NCI-H446 treated with DMSO at 0.1 percent for 48 hours (cell line): ENCODE results near the gene COL21A1.
A peak's percentile ranks its signal among the peaks of the same experiment; 100 is the strongest.
"Not testable (repeated sequence)": the region's sequence is repeated elsewhere in the genome, so short reads cannot be mapped to it uniquely, and the experiment has no call there.

Source experiments
- DNase-seq: peaks from one replicate; lab custom pipeline; 2025; lab: John Stamatoyannopoulos, UW

COL21A1 gene

DNA sequence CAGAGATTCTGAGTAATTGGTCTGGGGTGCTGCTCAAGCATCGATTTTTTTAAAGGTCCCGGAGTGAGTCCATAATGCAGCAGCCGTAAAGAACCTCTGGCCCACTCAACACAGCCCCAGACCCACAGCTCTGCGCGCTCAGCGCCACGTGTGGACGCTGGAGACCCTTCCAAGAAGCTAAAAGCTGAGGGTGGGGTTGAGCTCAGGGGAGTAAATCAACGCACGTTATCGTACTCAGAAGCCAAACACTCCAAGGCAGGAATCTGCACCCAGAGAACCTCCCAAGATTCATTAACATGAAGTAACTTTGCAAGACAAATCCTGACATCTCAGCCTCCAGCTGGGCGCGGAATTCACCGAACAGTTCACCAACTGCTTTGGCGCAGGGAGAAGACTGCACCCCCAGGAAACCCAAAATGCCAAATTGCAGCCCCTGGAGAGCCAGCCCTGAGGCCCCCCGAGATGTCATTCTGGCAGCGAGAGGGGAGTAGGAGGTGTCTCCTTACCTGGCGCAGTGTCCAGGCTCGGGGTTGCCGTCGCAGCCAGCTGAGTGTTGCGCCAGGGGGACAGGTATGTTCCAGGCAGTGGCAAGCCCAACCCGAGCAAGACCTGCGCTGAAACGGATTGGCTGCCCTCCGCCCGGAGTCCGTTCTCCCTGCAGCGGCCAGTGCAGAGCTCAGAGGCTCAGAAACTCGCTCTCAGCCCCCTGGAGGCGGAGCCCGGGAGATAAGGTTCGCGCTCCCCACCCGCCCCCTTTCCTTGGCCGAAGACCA, at the start of gene COL21A1:
Gene COL21A1, minus strand, starts transcription at position 700 of the 773 bp plus-strand sequence. CDS start 64,962 bp downstream, outside the sequence.
- DNase-seq = no peak

DNA sequence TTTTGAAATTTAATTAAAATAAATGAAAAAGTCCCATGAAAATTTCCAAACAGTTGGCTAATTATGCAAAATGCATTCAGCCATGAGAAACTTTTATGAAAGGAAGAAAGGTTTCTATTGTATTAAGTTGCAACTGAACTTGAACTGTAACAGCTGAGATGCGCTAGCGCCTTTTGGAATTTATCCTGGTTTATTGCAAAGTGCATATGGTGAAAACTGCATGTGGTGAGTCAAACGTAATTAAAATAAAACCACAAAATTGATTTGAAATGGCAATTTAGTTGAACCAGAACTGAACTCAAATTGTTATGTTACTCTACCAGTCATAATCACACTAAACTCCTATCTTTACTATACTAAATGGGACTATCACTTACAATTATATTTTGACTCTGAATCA, 46.4 kb upstream of the COL21A1 start:
- DNase-seq = no peak

DNA sequence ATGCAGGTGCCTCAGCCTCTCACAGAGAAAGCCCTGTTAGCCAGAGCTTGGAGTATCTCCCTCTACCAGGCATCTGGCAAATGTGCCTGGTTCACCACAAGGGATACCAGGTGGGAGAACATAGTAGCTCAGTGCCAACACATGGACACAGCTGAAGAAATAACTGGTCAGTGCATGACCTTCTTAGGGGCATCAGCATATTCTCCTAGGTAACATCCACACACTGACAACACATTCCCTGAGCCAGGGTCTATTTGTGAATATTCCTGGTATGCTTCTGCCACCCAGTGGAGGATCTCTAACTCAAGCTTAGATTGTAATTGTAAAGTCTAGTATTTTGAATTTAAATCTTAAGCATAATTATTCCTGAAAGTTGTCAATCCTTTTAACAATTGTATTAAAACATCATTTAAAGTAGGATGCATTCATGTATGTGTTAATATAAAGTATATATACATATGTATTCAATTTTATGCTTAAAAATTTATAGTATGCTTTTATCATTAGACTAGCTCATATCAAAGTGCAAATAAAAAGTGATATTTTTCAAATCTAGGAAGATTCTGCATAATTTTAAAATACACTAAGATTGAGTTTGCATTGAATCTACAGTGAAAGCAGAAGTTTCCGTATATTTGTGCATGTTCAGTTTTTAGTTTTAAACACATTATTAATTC, 45.3 kb upstream of the COL21A1 start:
- peak; percentile 34 for DNase-seq

DNA sequence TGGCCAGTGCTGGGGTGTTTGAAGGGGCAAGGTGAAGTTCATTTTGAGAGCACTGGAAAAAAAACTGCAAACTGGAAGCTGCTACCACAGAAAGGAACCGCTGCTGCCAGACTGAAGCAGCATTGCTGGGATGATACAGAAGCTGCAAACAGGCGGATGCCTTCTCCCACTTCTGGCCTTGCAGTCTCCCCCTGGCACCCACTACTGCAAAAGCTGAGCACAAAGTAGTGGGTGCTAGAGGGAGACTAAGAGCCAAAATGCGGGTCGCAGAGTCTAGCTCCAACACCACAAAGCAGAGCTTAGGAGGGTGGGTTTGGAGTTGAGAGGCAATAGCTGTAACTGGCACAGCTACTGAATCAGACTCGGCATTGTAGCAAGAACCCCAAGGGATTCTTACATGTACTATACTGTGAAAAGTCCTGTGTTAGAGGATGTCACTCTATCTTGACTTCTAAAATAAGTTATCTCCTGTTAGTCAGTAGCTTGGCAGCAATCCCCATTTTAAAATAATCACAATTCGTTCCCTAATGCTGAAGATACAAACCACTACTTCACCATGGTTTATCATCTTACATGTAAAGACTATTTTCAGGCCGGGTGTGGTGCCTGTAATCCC, 44.0 kb upstream of the COL21A1 start:
- DNase-seq = no peak

GRCh38 chr6:56289721-56290120, 42.3 kb upstream of the COL21A1 start:
- DNase-seq = no peak

DNA sequence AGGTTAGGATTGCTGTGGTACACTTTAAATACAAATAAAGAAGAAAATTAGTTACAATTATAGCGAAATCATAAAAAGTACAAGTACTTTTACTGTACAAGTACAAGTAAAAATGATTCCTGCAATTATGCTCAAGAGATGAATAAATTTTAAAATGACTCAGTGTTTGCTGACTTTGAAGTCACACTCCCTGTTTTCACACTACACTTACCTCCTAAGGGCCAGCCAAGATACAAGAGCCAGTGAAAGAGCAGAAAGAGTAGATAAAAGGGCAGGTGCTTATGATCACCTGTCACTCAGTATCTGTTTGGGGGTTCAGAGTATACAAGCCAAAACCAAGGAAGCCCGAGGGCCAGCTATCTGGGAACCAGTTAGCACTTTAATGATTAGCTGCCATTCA, 41.0 kb upstream of the COL21A1 start:
- DNase-seq = no peak

GRCh38 chr6:56282391-56282790, 35.0 kb upstream of the COL21A1 start:
- no peak for DNase-seq

DNA sequence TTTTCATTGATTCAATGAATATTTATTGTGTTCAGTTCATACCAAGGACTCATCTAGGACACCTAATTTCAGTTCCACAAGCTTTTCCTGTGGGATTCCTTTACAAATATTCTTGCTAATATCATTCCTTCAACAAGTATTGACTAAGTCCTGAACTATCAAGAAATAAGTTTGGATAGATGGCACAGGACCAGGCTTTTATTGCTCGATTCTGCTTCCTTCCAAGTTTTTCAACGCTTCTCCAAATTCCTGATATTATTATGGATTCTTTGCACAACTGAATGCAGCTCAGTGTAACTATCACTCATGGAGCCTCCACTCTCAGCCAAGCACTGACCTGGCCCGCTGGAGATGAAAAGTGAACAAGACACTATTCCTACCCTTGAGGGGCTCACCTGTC, 32.7 kb upstream of the COL21A1 start:
- DNase-seq = no peak

DNA sequence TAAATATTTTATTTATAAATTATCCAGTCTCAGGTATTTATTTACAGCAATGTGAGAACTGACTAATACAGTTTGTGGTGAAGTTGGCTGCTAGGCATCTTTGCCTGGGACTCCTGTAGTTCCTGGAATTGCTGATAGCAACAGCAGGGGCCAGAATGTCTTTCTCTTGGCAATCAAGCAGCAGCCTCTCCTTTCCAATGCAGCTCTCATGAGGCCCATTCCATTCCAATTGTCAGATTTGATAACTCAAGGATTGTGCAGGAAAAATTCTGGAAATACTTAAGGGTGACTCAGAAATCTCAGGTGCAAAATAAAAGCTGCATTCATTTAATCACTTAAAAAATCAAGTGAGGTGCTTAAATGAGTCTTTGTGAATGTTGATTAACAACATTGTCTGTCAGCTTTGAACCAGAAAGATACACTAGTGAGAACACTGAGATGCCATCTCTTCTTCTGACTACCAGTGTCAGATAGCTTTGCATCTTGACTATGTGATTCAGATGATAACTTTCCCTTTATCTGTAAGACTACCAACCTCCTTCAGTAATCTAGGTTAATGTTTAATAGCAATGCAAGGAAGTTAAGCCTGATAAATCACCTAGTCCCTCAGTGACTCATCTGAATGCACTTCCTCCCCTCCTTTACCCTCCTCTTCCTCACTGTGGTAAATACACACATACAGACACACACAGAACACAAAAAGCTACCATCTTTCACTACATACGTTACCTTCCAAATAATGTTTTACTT, 32.1 kb upstream of the COL21A1 start:
- DNase-seq = no peak

- DNase-seq = no peak
These were observed 30.8 kb upstream of the COL21A1 start for GRCh38 chr6:56278171-56278591.

DNA sequence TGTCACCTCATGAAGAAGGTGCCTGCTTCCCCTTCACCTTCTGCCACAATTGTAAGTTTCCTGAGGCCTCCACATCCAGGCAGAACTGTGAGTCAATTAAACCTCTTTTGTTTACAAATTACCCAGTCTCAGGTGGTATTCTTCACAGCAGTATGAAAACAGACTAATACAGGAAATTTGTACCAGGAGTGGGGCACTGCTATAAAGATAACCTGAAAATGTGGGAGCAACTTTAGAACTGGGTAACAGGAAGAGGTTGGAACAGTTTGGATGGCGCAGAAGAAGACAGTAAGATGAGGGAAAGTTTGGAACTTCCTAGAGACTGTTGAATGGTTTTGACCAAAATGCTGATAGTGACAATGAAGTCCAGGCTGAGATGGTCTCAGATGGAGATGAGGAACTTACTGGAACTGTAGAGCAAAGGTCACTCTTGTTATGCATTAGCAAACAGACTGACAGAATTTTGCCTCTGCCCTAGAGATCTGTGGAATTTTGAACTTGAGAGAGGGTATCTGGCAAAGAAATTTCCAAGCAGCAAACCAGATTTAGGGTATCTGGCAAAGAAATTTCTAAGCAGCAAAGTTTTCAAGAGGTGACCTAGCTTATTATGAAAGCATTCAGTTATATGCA, 23.5 kb upstream of the COL21A1 start:
- no peak for DNase-seq

DNA sequence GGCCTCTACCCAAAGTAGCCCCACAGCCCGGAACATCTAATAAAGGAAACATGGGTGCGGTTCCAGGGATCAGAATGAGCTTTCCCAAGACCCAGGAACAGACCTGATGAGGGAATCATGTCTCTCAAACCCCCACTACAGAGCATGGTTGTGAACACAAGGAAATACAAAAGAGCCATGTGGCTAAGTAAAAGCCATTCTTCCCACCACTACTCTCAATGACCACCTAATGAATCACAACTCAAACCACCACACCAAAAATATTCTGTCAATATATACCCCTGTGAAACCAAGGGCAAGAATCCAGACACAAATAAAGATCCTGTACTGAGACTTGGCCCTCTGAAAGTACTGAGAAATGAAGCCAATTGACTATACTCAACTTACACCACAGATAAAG, 20.9 kb upstream of the COL21A1 start:
- no peak for DNase-seq

DNA sequence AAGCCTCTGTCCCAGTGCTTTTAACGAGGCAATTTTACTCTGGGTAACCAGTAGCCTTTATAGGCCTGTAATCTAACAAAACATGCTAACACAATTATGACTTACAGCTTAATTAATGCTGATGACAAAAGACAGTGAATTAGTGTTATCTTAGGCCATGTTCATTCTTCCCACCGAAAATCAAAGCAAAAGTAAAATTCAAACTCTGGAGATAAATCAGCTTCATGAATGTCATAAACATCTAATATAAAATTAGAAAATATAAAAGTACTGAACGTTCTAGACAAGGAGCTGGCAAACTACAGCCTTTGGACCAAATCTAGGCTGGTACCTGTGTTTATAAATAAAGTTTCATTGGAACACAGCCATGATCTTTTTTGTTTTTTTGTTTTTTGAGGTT, 18.6 kb upstream of the COL21A1 start:
- DNase-seq = no peak

- DNase-seq = no peak
These were observed 16.4 kb upstream of the COL21A1 start for GRCh38 chr6:56263596-56264315.

DNA sequence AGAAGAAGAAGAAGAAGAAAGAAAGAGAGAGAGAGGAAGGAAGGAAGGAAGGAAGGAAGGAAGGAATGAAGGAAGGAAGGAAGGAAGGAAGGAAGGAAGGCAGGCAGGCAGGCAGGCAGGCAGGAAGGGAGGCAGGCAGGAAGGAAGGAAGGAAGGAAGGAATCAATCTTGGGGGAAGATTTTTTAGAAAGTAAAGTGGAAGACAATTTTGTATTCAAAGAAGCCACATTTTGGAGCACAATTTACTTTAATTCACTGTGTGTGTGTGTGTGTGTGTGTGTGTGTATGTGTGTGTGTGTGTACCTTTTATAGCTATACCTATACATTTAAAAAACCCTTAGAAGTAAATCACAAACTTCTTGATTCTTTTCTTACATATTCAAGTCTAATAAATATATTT, 13.2 kb upstream of the COL21A1 start:
- DNase-seq = not testable (repeated sequence)

GRCh38 chr6:56259234-56260077, 12.1 kb upstream of the COL21A1 start:
- peak; percentile 75 for DNase-seq

DNA sequence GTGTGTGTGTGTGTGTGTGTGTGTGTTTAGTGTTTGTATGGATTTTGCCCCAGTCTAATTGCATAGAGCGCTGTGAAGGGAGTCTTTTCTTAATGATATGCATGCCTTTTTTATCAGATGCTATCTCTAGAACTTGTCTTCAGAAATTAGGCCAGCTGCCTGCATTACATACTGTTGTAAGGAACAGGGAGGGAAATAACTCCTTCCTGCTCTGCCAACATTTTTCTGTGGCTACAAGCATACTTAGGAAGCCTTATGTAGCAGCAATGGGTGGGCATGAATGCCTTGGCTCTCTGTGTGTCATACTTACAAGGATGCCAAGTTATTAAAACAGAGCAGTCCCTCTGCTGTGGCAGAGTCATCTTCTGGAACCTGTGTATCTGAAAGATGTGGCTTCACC, 8.0 kb upstream of the COL21A1 start:
- no peak for DNase-seq

DNA sequence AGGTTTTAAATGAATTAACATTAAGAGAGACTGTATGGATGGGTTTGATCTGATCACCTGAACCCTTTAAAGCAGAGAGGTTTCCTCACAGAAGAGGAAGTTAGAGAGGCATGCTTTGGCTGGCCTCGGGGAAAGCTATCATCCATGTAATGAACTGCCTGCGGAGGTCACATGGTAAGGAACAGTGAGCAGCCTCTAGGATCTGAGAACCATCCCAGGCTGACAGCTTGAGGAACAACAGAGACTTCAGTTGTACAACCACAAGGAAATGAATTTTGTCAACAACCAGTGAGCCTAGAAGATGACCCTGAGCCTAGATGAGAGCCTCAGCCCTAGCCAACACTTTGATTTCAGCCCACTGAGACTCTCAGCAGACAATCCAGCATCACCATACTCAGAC, 2.9 kb upstream of the COL21A1 start:
- no peak for DNase-seq

DNA sequence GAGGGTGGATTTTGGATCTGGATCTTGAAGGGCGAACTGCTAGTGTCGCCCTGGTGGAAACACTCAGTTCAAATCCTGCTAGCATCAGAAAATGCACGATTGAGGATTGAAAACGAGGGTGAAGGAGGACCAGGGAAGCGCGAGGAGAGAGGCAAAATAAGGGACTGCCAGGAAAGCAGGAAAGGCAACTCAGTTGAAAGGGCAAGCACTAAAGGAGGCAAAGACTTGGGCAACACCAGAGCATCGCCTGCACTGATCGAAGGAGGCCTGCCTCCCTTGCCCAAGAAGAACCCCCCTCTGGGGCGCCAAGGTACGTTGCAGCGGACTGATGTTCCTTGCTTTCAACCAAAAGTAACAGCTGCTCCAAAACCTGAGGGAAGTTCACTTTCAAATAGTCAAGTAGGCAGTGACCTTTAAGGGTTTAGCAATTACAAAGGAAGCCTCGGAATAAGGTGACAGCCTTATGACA, 308 bp upstream of the COL21A1 start:
- no peak for DNase-seq

DNA sequence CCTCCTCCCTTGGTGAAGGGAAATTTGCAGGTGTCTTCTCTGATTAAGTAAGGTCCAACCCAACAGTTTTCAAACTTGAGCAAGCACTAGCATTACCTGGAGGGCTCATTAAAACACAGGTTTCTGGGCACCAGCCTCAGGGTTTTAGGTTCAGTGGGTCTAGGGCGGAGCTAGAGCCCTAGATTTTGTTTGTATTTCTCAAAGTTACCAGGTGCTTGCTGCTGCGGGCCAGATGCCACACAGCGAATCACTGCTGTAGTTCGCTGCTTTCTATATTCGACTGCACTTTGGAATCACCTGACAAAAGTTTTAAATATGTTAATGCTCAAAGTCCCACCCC, 869 bp downstream of the COL21A1 start:
- no peak for DNase-seq
